Stimulated activated naive B cell treated with anti-CD40 and anti-IgM and Interleukin-4, amounts not matched to agents 10 μg/mL and 1 μg/mL and 100 μg/mL, for 72 hours (primary cell): ENCODE measurements around the gene XCL2.
A peak's percentile ranks its signal among the peaks of the same experiment; 100 is the strongest.

Source experiments
- ATAC-seq, 2 donors: fragments of 150-1000 bp; cut with Tn5 transposase; replicated peaks; 2 replicates each; pipeline ENCODE4 v1.10.0; 2021; ENCODE audit warnings: moderate library complexity in 1 of 2
- DNase-seq: peaks from one replicate; pipeline ENCODE4 v3.0.0; 2021
- H3K27ac Mint-ChIP-seq: one replicate; pipeline ENCODE4 v1.8.0; 2022; ENCODE audit warnings: mild to moderate bottlenecking, mixed read lengths
- H3K27me3 Mint-ChIP-seq, 2 donors: one replicate each; pipeline ENCODE4 v1.8.0; 2022; ENCODE audit warnings: mixed read lengths in 2 of 2
- H3K36me3 Mint-ChIP-seq, 2 donors: one replicate each; pipeline ENCODE4 v1.8.0; 2022; ENCODE audit warnings: mixed read lengths in 2 of 2, mild to moderate bottlenecking in 1 of 2
- H3K4me1 Mint-ChIP-seq, 2 donors: one replicate each; pipeline ENCODE4 v1.8.0; 2022; ENCODE audit warnings: mixed read lengths in 2 of 2, mild to moderate bottlenecking in 1 of 2
- H3K4me3 Mint-ChIP-seq, 2 donors: one replicate each; pipeline ENCODE4 v1.8.0; 2022; ENCODE audit warnings: mild to moderate bottlenecking in 2 of 2, mixed read lengths in 2 of 2, moderate library complexity in 1 of 2
- H3K9me3 Mint-ChIP-seq, 2 donors: one replicate each; pipeline ENCODE4 v1.8.0; 2022; ENCODE audit warnings: mixed read lengths in 2 of 2, mild to moderate bottlenecking in 1 of 2

XCL2 gene

GRCh38 chr1:168514455-168514854 is 29.3 kb downstream of the XCL2 start:
- H3K4me1 Mint-ChIP-seq = peaks cover 8% of the 10 kb centered on the region in 2 donors
- DNase-seq = no peak

DNA sequence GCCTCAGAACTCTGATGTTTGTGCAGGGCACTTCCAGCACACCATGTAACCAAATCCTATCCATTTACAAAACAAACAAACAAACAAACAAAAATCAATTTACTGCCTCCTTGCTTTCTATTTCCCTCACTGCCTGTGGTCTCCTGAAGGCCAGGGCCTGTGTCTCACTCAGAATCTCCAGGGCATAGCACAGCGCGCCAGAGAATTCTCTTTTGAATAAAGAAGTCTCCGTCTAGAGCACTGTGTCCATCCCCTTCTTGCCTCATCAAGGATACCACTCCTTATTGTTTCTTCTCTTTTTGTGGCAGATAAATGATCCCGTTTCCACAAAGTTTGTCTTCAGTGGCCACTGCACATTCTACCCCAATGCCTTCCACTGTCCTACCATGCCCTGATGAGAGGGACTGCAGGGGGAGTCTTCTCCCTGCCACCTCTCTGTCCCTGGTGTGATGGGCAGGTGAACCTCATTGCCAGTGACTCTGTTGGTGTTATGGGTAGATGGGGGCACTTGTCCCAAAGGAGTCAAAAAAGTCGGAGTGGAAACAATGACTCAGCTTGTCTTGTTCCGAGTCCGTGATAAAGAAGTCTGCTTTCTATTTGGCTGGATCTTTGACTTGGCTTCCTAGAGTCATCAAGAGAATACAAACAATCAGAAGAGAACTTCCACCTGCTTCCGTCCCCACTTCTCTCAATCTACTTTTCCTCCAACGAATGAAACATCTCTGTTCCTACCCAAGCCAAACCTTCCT is 30.0 kb downstream of the XCL2 start:
- Mint-ChIP-seq H3K27me3 (peaks cover 4 to 6% of the 10 kb centered on the region in 2 donors), H3K4me1 (peaks cover 8 to 10% of the 10 kb centered on the region in 2 donors)

More at GRCh38 chr1:168514455-168514854, 29.3 kb downstream of the XCL2 start:
- Mint-ChIP-seq H3K27me3 (peaks cover 4 to 7% of the 10 kb centered on the region in 2 donors), H3K9me3 (no peaks in the 10 kb centered on the region), H3K27ac (no peak overlapping the region), H3K36me3 (no peaks in the 10 kb centered on the region), H3K4me3 (no peak overlapping the region)
- ATAC-seq = no peak

GRCh38 chr1:168512864-168513595 is 30.8 kb downstream of the XCL2 start:
- ATAC-seq = no peak
- Mint-ChIP-seq H3K27me3 (peaks cover 4 to 6% of the 10 kb centered on the region in 2 donors), H3K4me3 (no peak overlapping the region), H3K27ac (no peak overlapping the region), H3K9me3 (no peaks in the 10 kb centered on the region), H3K4me1 (peaks cover 8 to 10% of the 10 kb centered on the region in 2 donors), H3K36me3 (no peaks in the 10 kb centered on the region)
- no peak for DNase-seq

More for the DNA sequence above, 30.0 kb downstream of the XCL2 start:
- no peak overlapping the region for H3K27ac Mint-ChIP-seq
- H3K9me3 Mint-ChIP-seq = no peaks in the 10 kb centered on the region
- DNase-seq = no peak
- H3K36me3 Mint-ChIP-seq = no peaks in the 10 kb centered on the region
- H3K4me3 Mint-ChIP-seq = no peak overlapping the region
- no peak for ATAC-seq

GRCh38 chr1:168509875-168510791 is 33.7 kb downstream of the XCL2 start:
- peak; percentile 26 for DNase-seq
- ATAC-seq = peak; percentile 87 to 92
- Mint-ChIP-seq H3K27me3 (peaks cover 4 to 6% of the 10 kb centered on the region in 2 donors), H3K36me3 (no peaks in the 10 kb centered on the region), H3K4me3 (no peak overlapping the region), H3K9me3 (no peaks in the 10 kb centered on the region), H3K4me1 (peaks cover 9 to 10% of the 10 kb centered on the region in 2 donors), H3K27ac (peak overlapping the region; percentile 48)

DNA sequence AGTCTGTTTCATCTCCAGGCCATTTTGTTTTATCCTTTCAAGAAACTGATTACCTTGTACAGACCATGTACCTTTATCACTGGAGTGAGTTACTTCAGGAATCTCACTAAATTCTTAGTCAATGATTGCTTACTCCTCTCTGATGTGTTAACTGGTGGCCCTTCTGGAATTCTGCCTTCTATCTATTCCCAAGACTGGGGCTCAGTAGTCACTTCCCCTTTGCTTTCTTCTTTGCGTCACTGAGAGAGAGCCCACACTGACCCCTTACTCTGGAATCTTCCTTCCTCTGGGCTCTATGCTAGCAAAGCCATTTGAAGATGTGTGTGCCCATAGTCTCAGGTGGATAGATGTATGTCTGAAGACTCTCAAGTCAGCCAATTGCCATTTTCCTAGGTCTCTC is 34.6 kb downstream of the XCL2 start:
- Mint-ChIP-seq H3K4me1 (peaks cover 10 to 18% of the 10 kb centered on the region in 2 donors), H3K36me3 (no peaks in the 10 kb centered on the region), H3K27ac (peak overlapping the region; percentile 21), H3K4me3 (no peak overlapping the region), H3K27me3 (peaks cover 4 to 6% of the 10 kb centered on the region in 2 donors), H3K9me3 (no peaks in the 10 kb centered on the region)
- DNase-seq (no peak), ATAC-seq (no peak)

DNA sequence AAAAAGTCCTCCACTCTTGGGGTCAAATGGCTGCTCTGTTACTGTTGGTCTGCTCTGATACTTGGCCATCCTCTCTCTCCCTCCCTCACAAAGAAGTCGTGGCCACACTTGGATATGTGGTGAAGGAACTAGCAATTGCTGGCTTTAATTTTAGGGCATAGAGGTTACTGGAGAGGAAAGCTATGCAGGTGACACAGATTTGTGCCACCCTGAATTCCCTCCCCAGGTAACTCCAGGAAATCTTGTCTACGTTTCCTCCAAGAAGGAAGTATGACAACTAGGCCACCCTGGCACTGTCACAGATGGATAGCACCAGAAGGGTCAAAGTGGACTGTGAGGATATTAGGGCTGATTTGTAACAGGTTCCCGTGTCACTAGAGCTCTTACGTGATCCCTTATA is 36.0 kb downstream of the XCL2 start:
- no peak overlapping the region for H3K27ac Mint-ChIP-seq
- DNase-seq (no peak), ATAC-seq (no peak)
- peaks cover 11 to 20% of the 10 kb centered on the region in 2 donors for H3K4me1 Mint-ChIP-seq
- H3K36me3 Mint-ChIP-seq = no peaks in the 10 kb centered on the region
- no peak overlapping the region for H3K4me3 Mint-ChIP-seq
- peaks cover 6 to 8% of the 10 kb centered on the region in 2 donors for H3K27me3 Mint-ChIP-seq
- no peaks in the 10 kb centered on the region for H3K9me3 Mint-ChIP-seq

DNA sequence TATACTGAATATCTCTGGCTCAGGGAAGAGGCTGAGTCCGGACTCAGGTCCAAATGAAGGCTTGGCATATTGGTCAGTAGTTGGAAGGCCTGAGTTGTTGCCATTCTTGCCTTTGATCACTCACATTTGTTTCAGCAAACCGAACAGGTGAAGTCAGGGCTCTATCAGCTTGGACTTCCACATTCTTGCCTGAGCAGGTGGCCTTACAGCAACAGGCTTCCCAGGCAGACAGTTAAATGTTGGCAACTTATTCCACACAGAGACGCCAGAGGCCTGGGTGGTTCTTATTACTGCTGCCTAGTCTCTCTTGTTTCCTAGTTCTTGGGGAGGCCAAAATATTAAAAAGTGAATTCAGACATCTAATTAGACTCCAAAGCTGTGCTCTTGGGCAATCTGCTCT is 36.6 kb downstream of the XCL2 start:
- H3K4me3 Mint-ChIP-seq = no peak overlapping the region
- no peaks in the 10 kb centered on the region for H3K9me3 Mint-ChIP-seq
- DNase-seq = no peak
- no peak for ATAC-seq
- H3K27me3 Mint-ChIP-seq = peaks cover 6 to 8% of the 10 kb centered on the region in 2 donors
- H3K27ac Mint-ChIP-seq = no peak overlapping the region
- H3K36me3 Mint-ChIP-seq = no peaks in the 10 kb centered on the region
- peaks cover 11 to 20% of the 10 kb centered on the region in 2 donors for H3K4me1 Mint-ChIP-seq

- Mint-ChIP-seq H3K4me3 (no peak overlapping the region), H3K36me3 (no peaks in the 10 kb centered on the region), H3K4me1 (peaks cover 11 to 20% of the 10 kb centered on the region in 2 donors), H3K27ac (no peak overlapping the region), H3K27me3 (peaks cover 6 to 8% of the 10 kb centered on the region in 2 donors), H3K9me3 (no peaks in the 10 kb centered on the region)
- DNase-seq (no peak), ATAC-seq (no peak)
These were observed 37.5 kb downstream of the XCL2 start for GRCh38 chr1:168506204-168506819.

- ATAC-seq = no peak
- DNase-seq = no peak
- Mint-ChIP-seq H3K36me3 (no peaks in the 10 kb centered on the region), H3K27me3 (peaks cover 0 to 4% of the 10 kb centered on the region in 2 donors), H3K4me1 (peaks cover 3 to 14% of the 10 kb centered on the region in 2 donors), H3K4me3 (no peak overlapping the region), H3K9me3 (no peaks in the 10 kb centered on the region), H3K27ac (peak overlapping the region; percentile 4)
These were observed 38.8 kb downstream of the XCL2 start for GRCh38 chr1:168505006-168505405.

GRCh38 chr1:168504064-168504837 is 39.5 kb downstream of the XCL2 start:
- H3K27me3 Mint-ChIP-seq = peaks cover 0 to 4% of the 10 kb centered on the region in 2 donors
- peak; percentile 88 to 92 for ATAC-seq
- peak; percentile 26 for DNase-seq
- H3K9me3 Mint-ChIP-seq = no peaks in the 10 kb centered on the region
- H3K36me3 Mint-ChIP-seq = no peaks in the 10 kb centered on the region
- H3K4me3 Mint-ChIP-seq = no peak overlapping the region
- no peak overlapping the region for H3K27ac Mint-ChIP-seq
- H3K4me1 Mint-ChIP-seq = peaks cover 2 to 12% of the 10 kb centered on the region in 2 donors

- Mint-ChIP-seq H3K27ac (no peak overlapping the region), H3K4me1 (peaks cover 2 to 7% of the 10 kb centered on the region in 2 donors), H3K36me3 (no peaks in the 10 kb centered on the region), H3K9me3 (no peaks in the 10 kb centered on the region), H3K4me3 (no peak overlapping the region), H3K27me3 (peaks cover 0 to 4% of the 10 kb centered on the region in 2 donors)
- ATAC-seq = no peak
- DNase-seq = no peak
These were observed 44.1 kb downstream of the XCL2 start for GRCh38 chr1:168499688-168500049.

DNA sequence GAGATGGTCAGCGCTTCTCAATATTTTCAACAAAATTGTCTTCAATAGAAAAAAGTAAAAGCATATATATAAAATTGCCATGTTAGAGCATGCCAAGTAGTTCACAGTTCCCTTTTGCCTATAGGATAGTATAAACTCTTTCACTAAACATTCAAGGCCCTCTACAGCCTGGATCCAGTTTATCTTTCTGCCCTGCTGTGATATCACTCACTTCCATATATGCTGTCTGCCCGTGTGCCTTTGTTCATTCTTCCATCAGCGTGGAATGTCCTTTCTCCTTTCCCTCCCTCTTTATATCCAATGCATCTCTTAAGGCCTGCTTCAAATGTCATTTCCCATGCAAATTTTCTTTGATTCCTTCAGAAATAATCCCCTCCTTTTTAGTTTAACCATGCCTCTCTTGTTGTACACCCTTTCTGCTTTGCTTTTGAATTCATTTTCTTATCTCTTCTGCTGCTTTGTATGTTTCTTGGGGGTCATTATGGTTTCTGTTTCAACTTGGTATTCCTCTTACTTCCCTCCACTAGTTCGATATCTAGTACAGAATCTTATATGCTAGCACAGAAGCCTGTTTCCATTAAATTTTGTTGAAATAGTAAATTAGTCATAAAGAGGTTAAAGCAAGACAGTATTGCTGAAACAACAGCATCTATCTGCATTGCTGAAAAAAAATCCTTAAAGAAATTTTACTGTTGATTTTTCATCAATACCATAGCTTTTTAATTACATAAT is 44.7 kb downstream of the XCL2 start:
- Mint-ChIP-seq H3K4me3 (no peak overlapping the region), H3K4me1 (peaks cover 1% of the 10 kb centered on the region in 2 donors), H3K36me3 (no peaks in the 10 kb centered on the region), H3K27ac (no peak overlapping the region), H3K27me3 (peaks cover 0 to 4% of the 10 kb centered on the region in 2 donors), H3K9me3 (no peaks in the 10 kb centered on the region)
- DNase-seq = no peak
- ATAC-seq = no peak
